ENCODE data around the gene NSDHL.
"Not testable (repeated sequence)": the region's sequence is repeated elsewhere in the genome, so short reads cannot be mapped to it uniquely, and the experiment has no call there.

NSDHL gene

DNA sequence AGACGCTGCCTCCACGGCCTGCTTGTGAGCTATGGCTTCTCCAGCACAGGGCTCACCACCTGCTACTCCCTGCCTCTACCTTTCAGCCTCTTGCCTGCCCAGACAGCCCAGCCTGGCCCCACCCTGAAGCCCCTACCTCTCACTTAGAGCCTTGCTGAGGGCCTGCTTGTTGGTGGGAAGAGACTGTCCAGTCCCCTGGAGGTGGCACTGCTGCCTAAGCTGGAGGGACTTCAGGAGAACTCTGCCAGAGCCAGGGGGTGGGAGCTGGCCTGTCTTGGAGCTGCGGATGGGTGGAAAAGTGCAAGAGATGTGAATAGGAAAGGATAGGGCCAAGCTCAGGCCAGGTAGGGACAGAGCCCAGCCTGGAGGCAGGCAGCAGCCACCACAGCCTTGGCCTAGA lies 64.3 kb downstream of the NSDHL start:
- no peak for DNase-seq (ENCODE audit: low read depth)

- no peak for DNase-seq (ENCODE audit: low read depth)
Measured at GRCh38 chrX:152895724-152896420, 65.0 kb downstream of the NSDHL start.

DNA sequence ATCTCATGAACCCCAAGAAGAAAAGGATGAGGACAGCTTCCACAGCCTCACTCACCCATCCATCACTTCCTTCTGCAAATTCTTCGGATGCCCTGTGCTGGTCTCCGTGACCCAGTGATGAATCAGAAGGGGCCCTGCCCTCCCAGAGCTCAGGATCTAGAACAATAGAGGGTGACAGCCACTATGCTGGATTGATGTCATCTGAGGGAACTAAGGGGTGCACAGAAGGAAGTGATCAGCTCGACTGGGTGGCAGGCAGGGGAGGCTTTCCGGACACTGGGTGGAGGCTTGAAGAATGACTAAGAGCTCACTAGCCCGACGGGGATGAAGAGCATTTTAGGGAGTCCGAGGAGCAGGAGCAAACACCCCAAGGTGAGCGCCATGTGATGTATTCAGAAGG lies 65.6 kb downstream of the NSDHL start:
- DNase-seq (ENCODE audit: low read depth) = no peak

- no peak for DNase-seq (ENCODE audit: low read depth)
Measured at GRCh38 chrX:152897222-152898131, 66.6 kb downstream of the NSDHL start, which contains the start of gene ZNF185. Gene ZNF185, plus strand, starts transcription at chrX:152898067. Its CDS starts 16,423 bp downstream, at chrX:152914490.

DNA sequence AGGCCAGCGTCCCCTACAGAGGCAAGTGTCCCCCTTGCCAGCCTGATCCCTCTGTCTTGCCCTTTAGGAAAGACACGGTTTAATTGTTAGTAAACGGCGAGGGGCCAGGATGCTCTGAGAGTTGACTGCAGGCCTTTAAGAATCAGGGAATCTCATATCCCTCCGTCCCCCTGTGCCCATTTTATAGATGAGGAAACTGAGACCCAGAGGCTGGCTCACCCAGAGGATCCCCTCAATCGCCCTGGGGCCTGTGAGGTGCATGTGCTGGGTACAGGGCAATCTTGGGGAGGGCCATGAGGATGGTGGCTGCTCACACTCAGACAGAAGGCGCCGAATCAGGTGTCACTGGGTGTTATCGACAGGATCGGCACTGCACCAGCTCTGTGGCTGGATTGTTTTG lies 67.6 kb downstream of the NSDHL start:
- no peak for DNase-seq (ENCODE audit: low read depth)

GRCh38 chrX:152899111-152899873 lies 68.4 kb downstream of the NSDHL start:
- DNase-seq (ENCODE audit: low read depth) = no peak

- DNase-seq (ENCODE audit: low read depth) = no peak
Measured at GRCh38 chrX:152899874-152900719, 69.2 kb downstream of the NSDHL start.

- no peak for DNase-seq (ENCODE audit: low read depth)
Measured at GRCh38 chrX:152900937-152901445, 70.1 kb downstream of the NSDHL start.

DNA sequence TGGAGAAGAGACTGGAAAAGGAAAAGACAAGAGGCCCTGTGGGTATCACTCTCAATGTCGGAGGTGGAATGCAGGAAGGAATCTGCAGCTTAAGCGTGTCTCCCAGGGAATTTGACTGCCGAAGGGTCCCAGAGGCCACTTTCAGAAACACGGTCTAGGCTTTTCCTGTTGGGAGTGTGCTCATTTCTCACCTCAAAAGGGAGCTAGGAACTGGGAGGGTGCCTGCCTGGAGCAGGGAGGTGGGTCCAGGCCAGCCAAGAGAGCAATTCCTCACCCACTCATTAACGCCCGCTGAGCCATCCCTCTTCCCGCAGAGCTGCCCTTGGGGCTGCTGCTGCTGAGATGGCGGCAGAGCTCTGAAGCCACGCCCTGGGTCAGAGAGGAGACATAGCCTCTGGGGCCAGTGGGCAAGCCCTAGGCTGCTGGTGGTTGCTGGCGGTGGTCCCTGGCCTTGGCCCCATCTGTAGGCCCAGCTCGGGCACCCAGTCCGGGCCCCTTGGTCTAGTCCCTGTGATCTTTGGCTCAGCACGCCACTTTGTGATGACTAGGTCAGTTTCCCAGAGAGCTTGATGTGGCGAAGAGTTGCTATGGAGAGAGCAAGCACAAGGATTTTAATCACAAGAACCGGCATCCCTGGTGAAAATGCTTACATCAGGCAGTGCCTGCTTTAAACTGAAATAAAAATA lies 71.1 kb downstream of the NSDHL start:
- DNase-seq (ENCODE audit: low read depth) = no peak

DNA sequence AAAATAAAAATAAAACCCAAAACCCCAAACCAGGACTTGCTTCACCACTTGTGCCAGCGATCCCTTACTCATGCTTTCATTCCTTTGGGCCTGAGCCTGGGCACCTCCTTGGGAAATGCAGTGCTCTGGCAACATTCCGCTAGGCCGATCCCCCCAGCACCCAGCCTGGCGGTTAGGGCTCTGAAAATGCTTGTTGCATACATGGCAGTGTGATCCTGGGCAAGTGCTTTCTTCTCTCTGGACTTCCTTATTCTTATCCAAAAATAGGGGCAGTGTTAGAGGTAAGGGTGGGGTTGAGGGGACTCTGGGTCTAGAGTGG lies 71.6 kb downstream of the NSDHL start:
- no peak for DNase-seq (ENCODE audit: low read depth)

DNA sequence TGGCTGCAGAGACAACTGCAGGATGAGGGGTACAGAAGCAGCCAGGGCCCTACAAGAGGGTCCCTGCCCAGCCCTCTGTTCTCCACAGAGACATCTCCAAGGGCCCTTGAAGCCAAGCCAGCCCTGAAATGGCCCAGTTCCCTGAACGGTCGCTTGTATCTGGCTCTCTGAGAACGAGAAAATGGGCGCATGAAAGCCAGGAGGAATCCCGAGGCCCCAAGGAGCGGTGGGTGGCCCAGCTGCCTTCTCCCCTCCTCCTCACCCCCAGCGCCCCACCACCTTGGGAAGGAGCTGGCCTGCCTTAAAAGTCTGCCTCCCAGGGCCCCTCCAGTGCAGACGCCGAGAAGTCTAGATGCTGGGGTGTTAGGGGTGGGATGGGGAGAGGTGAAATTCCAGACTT lies 72.7 kb downstream of the NSDHL start:
- DNase-seq (ENCODE audit: low read depth) = no peak

DNA sequence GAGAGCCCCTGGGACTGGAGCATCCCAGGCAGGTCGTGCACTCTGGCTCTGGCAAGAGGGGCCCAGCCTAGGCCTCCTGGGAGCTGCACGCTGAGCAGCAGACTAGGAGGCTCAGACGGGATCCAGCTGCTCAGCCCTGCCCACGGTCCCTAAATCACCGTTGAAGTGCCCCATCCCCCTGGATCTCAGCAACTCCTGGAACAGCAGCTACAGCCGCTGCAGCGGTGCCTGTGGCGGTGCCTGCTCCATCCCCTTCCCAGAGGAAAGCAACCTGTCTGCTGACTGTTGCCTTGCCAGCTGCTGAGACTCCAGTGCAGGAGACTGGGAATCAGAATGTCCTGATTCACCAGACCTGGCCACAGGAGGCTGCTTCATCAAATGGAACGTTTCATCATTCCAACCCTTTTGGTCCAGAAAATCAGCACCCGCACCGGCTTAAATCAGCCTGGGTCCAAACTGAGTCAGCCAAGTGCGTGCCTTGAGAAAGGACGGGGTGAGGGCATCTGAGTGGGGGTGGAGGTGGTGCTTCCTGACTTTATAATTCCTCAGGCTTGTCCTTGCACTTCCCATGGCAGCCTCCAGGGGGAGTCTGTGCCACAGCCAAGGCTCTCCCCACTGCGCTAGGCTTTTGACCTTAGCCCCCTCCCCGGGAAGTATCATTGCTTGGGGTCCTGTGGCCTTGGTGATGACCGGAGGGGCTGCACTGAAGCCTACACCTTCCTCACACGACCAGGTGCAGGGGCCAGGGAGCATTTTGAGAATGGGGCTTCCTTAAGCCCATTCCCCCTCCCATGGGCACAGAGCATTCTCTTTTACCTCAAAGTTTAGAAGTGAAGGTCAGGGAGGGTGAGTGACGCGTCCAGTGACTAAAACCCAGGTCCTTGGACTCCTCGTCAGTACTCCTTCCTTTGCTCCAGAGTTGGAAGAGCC lies 73.6 kb downstream of the NSDHL start:
- peak; percentile 15 for DNase-seq (ENCODE audit: low read depth)

- no peak for DNase-seq (ENCODE audit: low read depth)
Measured at GRCh38 chrX:152905081-152905420, 74.2 kb downstream of the NSDHL start.

- no peak for DNase-seq (ENCODE audit: low read depth)
Measured at GRCh38 chrX:152907084-152907651, 76.3 kb downstream of the NSDHL start.

- no peak for DNase-seq (ENCODE audit: low read depth)
Measured at GRCh38 chrX:152908486-152908885, 77.6 kb downstream of the NSDHL start.

GRCh38 chrX:152910018-152910417 lies 79.2 kb downstream of the NSDHL start:
- not testable (repeated sequence) for DNase-seq (ENCODE audit: low read depth)

DNA sequence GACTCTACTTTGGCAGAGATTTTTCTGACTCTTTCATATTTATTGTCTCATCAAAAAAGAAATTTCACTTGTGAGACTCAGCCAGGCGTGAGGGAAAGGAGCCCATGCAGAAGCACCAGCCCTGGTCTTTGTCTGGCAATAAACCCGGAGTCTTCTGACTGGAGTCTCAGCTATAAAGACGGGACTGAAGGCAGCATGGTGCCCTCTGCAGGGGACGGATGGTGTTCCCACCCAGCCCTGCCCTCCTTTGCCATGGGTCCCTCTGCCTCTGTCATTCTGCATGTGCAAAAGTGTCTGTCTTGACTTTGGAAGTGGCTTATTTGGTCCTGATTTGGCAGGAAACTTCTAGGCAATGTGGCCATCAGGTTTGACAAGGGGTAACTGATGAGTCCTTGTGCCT lies 81.2 kb downstream of the NSDHL start:
- DNase-seq (ENCODE audit: low read depth) = no peak

DNA sequence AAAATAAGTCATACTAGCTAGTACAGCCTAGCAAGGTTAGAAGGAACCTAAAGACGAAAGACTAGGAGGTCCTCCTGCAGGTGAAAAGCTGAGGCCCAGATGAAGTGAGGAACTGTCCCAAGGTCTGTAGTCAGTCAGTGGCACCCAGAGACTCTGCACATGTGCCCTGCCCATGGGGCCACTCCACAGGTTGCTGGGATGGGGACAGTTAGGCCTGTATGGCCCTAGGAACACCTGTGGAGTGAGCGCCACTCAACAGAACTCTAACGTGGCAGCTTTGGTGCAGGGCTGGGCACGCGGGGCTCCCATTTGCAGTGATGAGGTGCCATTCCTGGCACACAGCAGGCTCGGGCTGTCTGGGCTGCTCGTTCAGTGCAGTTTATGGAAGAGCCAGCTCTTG lies 81.8 kb downstream of the NSDHL start:
- DNase-seq (ENCODE audit: low read depth) = no peak

GRCh38 chrX:152913346-152913745 lies 82.5 kb downstream of the NSDHL start:
- no peak for DNase-seq (ENCODE audit: low read depth)

GRCh38 chrX:152913910-152914309 lies 83.0 kb downstream of the NSDHL start:
- DNase-seq (ENCODE audit: low read depth) = no peak

Measured in stimulated activated CD8-positive, alpha-beta memory T cell treated with anti-CD3 and anti-CD28 coated beads, Interleukin-4, amount 100 ng/mL, for 24 hours (primary cell).